K562 (cell line): ENCODE results near the gene CELSR1. TPM values are rescaled to one million over a fixed set of nuclear protein-coding genes. Genes with fewer than 3 reads are reported as not detected.

Source experiments
- ATAC-seq: fragments of 200-7000 bp; cut with Tn5 transposase; 3 replicates; pipeline ENCODE4 v1.9.1; 2020; ENCODE audit warnings: moderate library complexity
- BruUV-seq: library from RNA; stranded (reverse); fragments of 400-500 nt; replicated peaks from 2 replicates; lab custom pipeline; 2021; lab: Mats Ljungman, UMichigan
- CTCF ChIA-PET: fragments of 300-600 bp; formaldehyde crosslinking; extraction: SDS; loops from one replicate; lab custom pipeline; 2021; ENCODE audit warnings: low intra/inter-chr PET ratio; lab: Yijun Ruan, JAX
- POLR2A ChIA-PET: fragments of 300-600, 350-650 bp; sonication (Branson Sonifier 250); formaldehyde crosslinking; extraction: SDS; loops from one replicate; lab custom pipeline; 2021; ENCODE audit warnings: antibody characterized with exemption, inconsistent platforms; lab: Yijun Ruan, JAX
- DNase-seq, 4 experiments: peaks; one replicate each; pipeline versions ENCODE4 v3.0.0 to v3.0.0-alpha.2; 2011 to 2018; ENCODE audit warnings: low spot score in 3 of 4, mixed read lengths in 3 of 4; ENCODE audit errors: extremely low read depth in 1 of 4
- FAIRE-seq: peaks from 2 replicates; lab custom pipeline; 2011; peaks lifted over from hg19 to GRCh38; lab: Jason Lieb, UNC
- H2AFZ ChIP-seq: 2 replicates; pipeline ENCODE4 v1.6.0; 2011; ENCODE audit warnings: low read depth, low read length, control low read depth, inconsistent platforms
- H3K27ac ChIP-seq: fragments of 200-600 bp; 3 replicates; pipeline ENCODE4 v1.8.0; 2011; ENCODE audit warnings: low read depth, mild to moderate bottlenecking, control low read depth, inconsistent platforms, low read length, moderate library complexity, mixed read lengths; ENCODE audit errors: extremely low read depth
- H3K27me3 ChIP-seq, 2 experiments: fragments of 300-600 bp in 1 of 2; 2 replicates in 1 of 2; 3 replicates in 1 of 2; pipeline versions ENCODE4 v1.6.0 to v1.8.0; 2011; ENCODE audit warnings: inconsistent platforms in 2 of 2, low read length in 2 of 2, mild to moderate bottlenecking in 1 of 2, mixed read lengths in 1 of 2, moderate library complexity in 1 of 2; ENCODE audit not compliant: control insufficient read depth in 2 of 2, insufficient read depth in 2 of 2
- H3K36me3 ChIP-seq: fragments of 300-600 bp; 3 replicates; pipeline ENCODE4 v1.8.0; 2011; ENCODE audit warnings: mild to moderate bottlenecking, low read length, inconsistent platforms; ENCODE audit not compliant: control insufficient read depth, insufficient read depth
- H3K4me1 ChIP-seq, 2 experiments: fragments of 200-600 bp in 1 of 2; replicated peaks in 1 of 2; 2 replicates in 1 of 2; 3 replicates in 1 of 2; pipeline versions ENCODE4 v1.5.1 to v1.8.0; 2011; ENCODE audit warnings: inconsistent platforms in 2 of 2, low read length in 2 of 2, mild to moderate bottlenecking in 1 of 2, mixed read lengths in 1 of 2, moderate library complexity in 1 of 2; ENCODE audit not compliant: control insufficient read depth in 2 of 2, insufficient read depth in 2 of 2
- H3K4me2 ChIP-seq: 2 replicates; pipeline ENCODE4 v1.6.1; 2011; ENCODE audit warnings: low read length, control low read depth, inconsistent platforms, mixed read lengths; ENCODE audit not compliant: insufficient read depth
- H3K4me3 ChIP-seq: fragments of 200-600 bp; sonication (generic), shearing (Covaris generic); 2 replicates; pipeline ENCODE4 v1.5.1; 2016; ENCODE audit warnings: control low read depth, inconsistent platforms
- H3K79me2 ChIP-seq: fragments of 200-600 bp; 3 replicates; pipeline ENCODE4 v1.8.0; 2011; ENCODE audit warnings: low read length, inconsistent platforms; ENCODE audit not compliant: control insufficient read depth, insufficient read depth
- H3K9ac ChIP-seq, 2 experiments: 2 replicates each; pipeline versions ENCODE4 v1.6.0 to v1.6.1; 2011; ENCODE audit warnings: low read depth in 2 of 2, low read length in 2 of 2, control low read depth in 1 of 2, inconsistent platforms in 1 of 2, mild to moderate bottlenecking in 1 of 2, mixed read lengths in 1 of 2; ENCODE audit not compliant: insufficient read depth in 1 of 2
- H3K9me1 ChIP-seq: one replicate; pipeline ENCODE4 v1.6.0; 2011; ENCODE audit warnings: inconsistent platforms, mild to moderate bottlenecking, low read length, moderate library complexity; ENCODE audit not compliant: control insufficient read depth, insufficient read depth
- H3K9me3 ChIP-seq: replicated peaks from 2 replicates; pipeline ENCODE4 v1.5.1; 2011; ENCODE audit warnings: low read depth, low read length, inconsistent platforms; ENCODE audit not compliant: control insufficient read depth, insufficient read depth
- H4K20me1 ChIP-seq: replicated peaks from 2 replicates; pipeline ENCODE4 v1.6.1; 2011; ENCODE audit warnings: low read length, inconsistent platforms, mixed read lengths; ENCODE audit not compliant: control insufficient read depth, insufficient read depth
- CXXC5 ChIP-seq: fragments of 250-450 bp; sonication (Bioruptor Pico); IDR thresholded peaks from 2 replicates; pipeline ENCODE4 v1.8.0; 2022; ENCODE audit warnings: inconsistent platforms, mild to moderate bottlenecking, moderate library complexity
- NFYB ChIP-seq: IDR thresholded peaks from 2 replicates; pipeline ENCODE4 v1.6.1; 2011; ENCODE audit warnings: mild to moderate bottlenecking, moderate library complexity; ENCODE audit not compliant: insufficient read length; ENCODE audit errors: extremely low read depth
- NRF1 ChIP-seq, 2 experiments: fragments of 450-650 bp; IDR thresholded peaks in 1 of 2; conservative IDR thresholded peaks in 1 of 2; 2 replicates each; pipeline ENCODE4 v1.6.1; 2014; ENCODE audit warnings: mild to moderate bottlenecking in 2 of 2
- PHB ChIP-seq: fragments of 250-450 bp; sonication (Bioruptor Pico); IDR thresholded peaks from 2 replicates; pipeline ENCODE4 v1.5.0; 2021
- RBFOX2 ChIP-seq: fragments of 200-400 bp; formaldehyde crosslinking; IDR thresholded peaks from 2 replicates; pipeline ENCODE4 v1.6.1; 2017; ENCODE audit warnings: low read depth, mild to moderate bottlenecking, low read length, moderate library complexity
- SIN3A ChIP-seq, 2 experiments: fragments of 150-350 bp in 1 of 2; IDR thresholded peaks; 2 replicates each; pipeline ENCODE4 v1.6.1; 2011 to 2016; ENCODE audit warnings: borderline replicate concordance in 2 of 2, low read depth in 2 of 2, low read length in 2 of 2, mild to moderate bottlenecking in 2 of 2, moderate library complexity in 2 of 2; ENCODE audit not compliant: control insufficient read depth in 1 of 2
- TEAD2 ChIP-seq: fragments of 450-650 bp; IDR thresholded peaks from 2 replicates; pipeline ENCODE4 v1.6.1; 2016; ENCODE audit warnings: missing genetic modification characterization, control low read depth, missing compliant biosample characterization
- TFAP4 ChIP-seq: sonication (generic); formaldehyde crosslinking; IDR thresholded peaks from 2 replicates; pipeline ENCODE4 v1.8.0; 2022; ENCODE audit warnings: missing genetic modification reagents, mild to moderate bottlenecking, moderate library complexity, borderline replicate concordance
- WGBS: fragments of 100-300 bp; shearing (Covaris generic); methylation state at CpG from one replicate; pipeline ENCODE4 v1.1.6; 2016; ENCODE audit warnings: low coverage, mixed read lengths; ENCODE audit not compliant: insufficient coverage; ENCODE audit errors: missing lambda C conversion rate; 5-methylcytosine and 5-hydroxymethylcytosine counted together
- in situ Hi-C: fragments of 300-500 bp; cut with MboI; formaldehyde crosslinking; loops from 4 replicates; pipeline ENCODE4 v1.15.0; 2018; ENCODE audit warnings: inconsistent platforms, mixed read lengths
- intact Hi-C: fragments of 100-400 bp; cut with micrococcal nuclease; formaldehyde crosslinking; loops from 2 replicates; pipeline ENCODE4 v1.14.2; 2022
- polyA plus RNA-seq, 8 experiments: library from polyadenylated mRNA; depleted of rRNA in 4 of 8; stranded (reverse) in 5 of 8; unstranded in 3 of 8; fragments of >200 nt; fragmentation: Nextera tagmentation in 2 of 8; fragmentation: Illumina TruSeq in 1 of 8; extraction: Ambion mirVana in 2 of 8; extraction: Trizol in 1 of 8; gene quantifications; 2 replicates each; pipeline versions ENCODE4 v1.2.1 to v1.2.3, GENCODE V29; 2011 to 2014; ENCODE audit warnings: inconsistent platforms in 1 of 8, missing spikeins in 1 of 8
- total RNA-seq, 7 experiments: library from RNA; depleted of rRNA in 6 of 7; stranded (reverse); fragments of >200 nt in 6 of 7; fragmentation: Illumina TruSeq in 2 of 7; extraction: Trizol in 2 of 7; gene quantifications; 2 replicates each; pipeline versions ENCODE4 v1.2.1 to v1.2.3, GENCODE V29; 2011 to 2021; ENCODE audit warnings: low replicate concordance in 1 of 7
- TF ChIP-seq, protein P1 (sequence below): conservative IDR thresholded peaks from 2 replicates; pipeline ENCODE4 v1.6.1; 2011; ENCODE audit warnings: low read depth, mild to moderate bottlenecking, low read length; ENCODE audit not compliant: control insufficient read depth
- TF ChIP-seq, protein P2 (sequence below), 2 experiments: IDR thresholded peaks; 2 replicates each; pipeline ENCODE4 v1.6.1; 2011; ENCODE audit warnings: borderline replicate concordance in 1 of 2, control low read depth in 1 of 2, low read depth in 1 of 2, low read length in 1 of 2, mild to moderate bottlenecking in 1 of 2, mixed read lengths in 1 of 2, moderate library complexity in 1 of 2; ENCODE audit not compliant: insufficient read depth in 1 of 2, insufficient read length in 1 of 2, poor library complexity in 1 of 2, severe bottlenecking in 1 of 2; ENCODE audit errors: extremely low read depth in 1 of 2
- TF ChIP-seq, protein P3 (sequence below): fragments of 200-800 bp; sonication (Bioruptor generic); IDR thresholded peaks from 2 replicates; pipeline ENCODE4 v1.6.1; 2017; ENCODE audit warnings: missing genetic modification characterization, missing compliant biosample characterization
- TF ChIP-seq, protein P4 (sequence below): IDR thresholded peaks from 3 replicates; pipeline ENCODE4 v1.6.1; 2011; ENCODE audit warnings: borderline replicate concordance, mild to moderate bottlenecking; ENCODE audit not compliant: insufficient read length, insufficient read depth

Gene CELSR1
- total and polyA plus RNA-seq, 9 of the 15 experiments (the other 6 are each of a cell fraction or from before 2014, with no cell fraction given): under 0.01 to 0.09 TPM; not detected in 7

- peak overlapping the region; percentile 57 for H3K4me3 ChIP-seq
- no peaks in the 10 kb centered on the region for H3K9me1 ChIP-seq
- CTCF ChIA-PET: no interaction called here
- POLR2A ChIA-PET: interaction anchor here (1.1 kb wide), 1 partner anchor 10 kb away, joined by 5 read pairs; no protein-coding TSS in a partner anchor
- H3K79me2 ChIP-seq: peaks cover 66% of the 10 kb centered on the region
- 0% methylated on average over 5 of the region's 15 CpGs for WGBS
- H3K9me3 ChIP-seq: no peaks in the 10 kb centered on the region
- H3K27me3 ChIP-seq: no peaks in the 10 kb centered on the region
- no peak overlapping the region for H2AFZ ChIP-seq
- intact Hi-C loops: no loop called here
- in situ Hi-C loops: no loop called here
- TSS peak; percentile 27 for BruUV-seq
- peak overlapping the region; percentile 71 to 95 for H3K9ac ChIP-seq
- H3K36me3 ChIP-seq: peaks cover 6% of the 10 kb centered on the region; the same call in 2 of the 3 replicates
- H3K4me1 ChIP-seq: peaks cover 44 to 66% of the 10 kb centered on the region in 2 experiments
- peak overlapping the region; percentile 70 for H3K27ac ChIP-seq
- ATAC-seq (peak; percentile 75), DNase-seq (peak in 2 of 4 experiments; percentile 42 to 59), FAIRE-seq (peak; percentile 15)
- peaks cover 9% of the 10 kb centered on the region for H4K20me1 ChIP-seq
- peak overlapping the region; percentile 78 for H3K4me2 ChIP-seq
- TF ChIP-seq TFAP4 (CRISPR knock-in tag) (no peak), SIN3A (IDR thresholded peaks at IDR 0.05; ENCODE audit: borderline replicate concordance in 2 of 2, control insufficient read depth in 1 of 2, low read depth in 2 of 2, low read length in 2 of 2) (no peak), RBFOX2 (0 out of 2 replicates have a peak, but pooled peaks have one; percentile 12), NFYB (no peak), CXXC5 (CRISPR knock-in tag) (0 out of 2 replicates have a peak, but pooled peaks have one; percentile 5), NRF1 (conservative IDR thresholded peaks at IDR 0.05 in 1 of 2, IDR thresholded peaks at IDR 0.05 in 1 of 2) (peak; percentile 15 to 23; a peak in 1 of 4 replicates), PHB (CRISPR knock-in tag) (no peak), TEAD2 (tag) (no peak)
- TF ChIP-seq, protein P1, sequence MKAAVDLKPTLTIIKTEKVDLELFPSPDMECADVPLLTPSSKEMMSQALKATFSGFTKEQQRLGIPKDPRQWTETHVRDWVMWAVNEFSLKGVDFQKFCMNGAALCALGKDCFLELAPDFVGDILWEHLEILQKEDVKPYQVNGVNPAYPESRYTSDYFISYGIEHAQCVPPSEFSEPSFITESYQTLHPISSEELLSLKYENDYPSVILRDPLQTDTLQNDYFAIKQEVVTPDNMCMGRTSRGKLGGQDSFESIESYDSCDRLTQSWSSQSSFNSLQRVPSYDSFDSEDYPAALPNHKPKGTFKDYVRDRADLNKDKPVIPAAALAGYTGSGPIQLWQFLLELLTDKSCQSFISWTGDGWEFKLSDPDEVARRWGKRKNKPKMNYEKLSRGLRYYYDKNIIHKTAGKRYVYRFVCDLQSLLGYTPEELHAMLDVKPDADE: no peak
- TF ChIP-seq, protein P2, sequence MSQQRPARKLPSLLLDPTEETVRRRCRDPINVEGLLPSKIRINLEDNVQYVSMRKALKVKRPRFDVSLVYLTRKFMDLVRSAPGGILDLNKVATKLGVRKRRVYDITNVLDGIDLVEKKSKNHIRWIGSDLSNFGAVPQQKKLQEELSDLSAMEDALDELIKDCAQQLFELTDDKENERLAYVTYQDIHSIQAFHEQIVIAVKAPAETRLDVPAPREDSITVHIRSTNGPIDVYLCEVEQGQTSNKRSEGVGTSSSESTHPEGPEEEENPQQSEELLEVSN (IDR thresholded peaks at IDR 0.05; ENCODE audit: borderline replicate concordance in 1 of 2, extremely low read depth in 1 of 2, insufficient read depth in 1 of 2, insufficient read length in 1 of 2, low read depth in 1 of 2, low read length in 1 of 2, poor library complexity in 1 of 2, severe bottlenecking in 1 of 2): peak in 1 of 2 experiments; percentile 10
- TF ChIP-seq, protein P3, sequence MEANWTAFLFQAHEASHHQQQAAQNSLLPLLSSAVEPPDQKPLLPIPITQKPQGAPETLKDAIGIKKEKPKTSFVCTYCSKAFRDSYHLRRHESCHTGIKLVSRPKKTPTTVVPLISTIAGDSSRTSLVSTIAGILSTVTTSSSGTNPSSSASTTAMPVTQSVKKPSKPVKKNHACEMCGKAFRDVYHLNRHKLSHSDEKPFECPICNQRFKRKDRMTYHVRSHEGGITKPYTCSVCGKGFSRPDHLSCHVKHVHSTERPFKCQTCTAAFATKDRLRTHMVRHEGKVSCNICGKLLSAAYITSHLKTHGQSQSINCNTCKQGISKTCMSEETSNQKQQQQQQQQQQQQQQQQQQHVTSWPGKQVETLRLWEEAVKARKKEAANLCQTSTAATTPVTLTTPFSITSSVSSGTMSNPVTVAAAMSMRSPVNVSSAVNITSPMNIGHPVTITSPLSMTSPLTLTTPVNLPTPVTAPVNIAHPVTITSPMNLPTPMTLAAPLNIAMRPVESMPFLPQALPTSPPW (CRISPR knock-in tag): peak; percentile 28
- TF ChIP-seq, protein P4, sequence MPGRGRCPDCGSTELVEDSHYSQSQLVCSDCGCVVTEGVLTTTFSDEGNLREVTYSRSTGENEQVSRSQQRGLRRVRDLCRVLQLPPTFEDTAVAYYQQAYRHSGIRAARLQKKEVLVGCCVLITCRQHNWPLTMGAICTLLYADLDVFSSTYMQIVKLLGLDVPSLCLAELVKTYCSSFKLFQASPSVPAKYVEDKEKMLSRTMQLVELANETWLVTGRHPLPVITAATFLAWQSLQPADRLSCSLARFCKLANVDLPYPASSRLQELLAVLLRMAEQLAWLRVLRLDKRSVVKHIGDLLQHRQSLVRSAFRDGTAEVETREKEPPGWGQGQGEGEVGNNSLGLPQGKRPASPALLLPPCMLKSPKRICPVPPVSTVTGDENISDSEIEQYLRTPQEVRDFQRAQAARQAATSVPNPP: no peak
Observed at GRCh38 chr22:46578824-46579561, 41.6 kb upstream of the CELSR1 start.
